ENCODE data around the gene PARD6B. TPM values are rescaled to one million over a fixed set of nuclear protein-coding genes. Genes with fewer than 3 reads are reported as not detected.

The PARD6B gene
- total and polyA plus RNA-seq, 2 of the 13 experiments (the other 11 are each of a cell fraction or from before 2014, with no cell fraction given), result 6.9 to 22.2 TPM

- DNase-seq (ENCODE audit: low spot score) (no peak), FAIRE-seq (no peak), ATAC-seq (no peak)
- no peak overlapping the region for H3K4me2 ChIP-seq (ENCODE audit: low read depth, low read length)
- H3K79me2 ChIP-seq (ENCODE audit: insufficient read depth, low read length), result no peaks in the 10 kb centered on the region
- POLR2A ChIA-PET, result no interaction called here
- no peak for TF ChIP-seq SMAD3 (CRISPR knock-in tag; IDR thresholded peaks at IDR 0.05)
- TF ChIP-seq STAT5B (CRISPR knock-in tag; IDR thresholded peaks at IDR 0.05), result no peak
- TF ChIP-seq ZNF781 (CRISPR knock-in tag; IDR thresholded peaks at IDR 0.05; ENCODE audit: borderline replicate concordance, not compliant biosample characterization), result no peak
- TF ChIP-seq ZNF253 (CRISPR knock-in tag; IDR thresholded peaks at IDR 0.05; ENCODE audit: borderline replicate concordance), result no peak
- TF ChIP-seq ZMYM3 (CRISPR knock-in tag; IDR thresholded peaks at IDR 0.05), result no peak
- no peak for TF ChIP-seq PLRG1 (conservative IDR thresholded peaks at IDR 0.05)
- TF ChIP-seq ZBTB42 (CRISPR knock-in tag; IDR thresholded peaks at IDR 0.05), result no peak
- TF ChIP-seq NFE2L2 (IDR thresholded peaks at IDR 0.05; ENCODE audit: low read length), result no peak
- no peak for TF ChIP-seq MATR3 (CRISPR knock-in tag; IDR thresholded peaks at IDR 0.05)
- no peaks in the 10 kb centered on the region for H4K20me1 ChIP-seq (ENCODE audit: insufficient read depth, low read length)
- no peak overlapping the region for H3K4me3 ChIP-seq (replicated peaks in 1 of 3; ENCODE audit: insufficient read depth in 1 of 3, low read depth in 2 of 3, low read length in 3 of 3)
- H2AFZ ChIP-seq (ENCODE audit: low read length), result no peak overlapping the region
- 0 out of 5 replicates have a peak, but pooled peaks cover 1 to 4% of the 10 kb centered on the region in 2 experiments for H3K27me3 ChIP-seq (ENCODE audit: control insufficient read depth in 1 of 2, insufficient read depth in 2 of 2, low read length in 2 of 2)
- CTCF ChIA-PET (ENCODE audit: low intra/inter-chr PET ratio, low total read pairs), result no interaction called here
- H3K9me3 ChIP-seq (ENCODE audit: low read length), result no peaks in the 10 kb centered on the region
- peaks cover 7% of the 10 kb centered on the region; the same call in 1 of the 2 replicates for H3K4me1 ChIP-seq (ENCODE audit: insufficient read depth, low read length)
- WGBS (ENCODE audit: low lambda C conversion rate), result 62% methylated on average over 3 of the region's 3 CpGs
- intact Hi-C loops (cut with micrococcal nuclease; ENCODE audit: unreplicated experiment) (no loop called here), in situ Hi-C loops (cut with HindIII; ENCODE audit: extremely low pct_ligation_motif_present, low pct_unique_long_range_greater_than_20kb) (no loop called here)
- H3K9ac ChIP-seq (ENCODE audit: insufficient read depth, low read depth, low read length), result no peak overlapping the region
- no peak overlapping the region for H3K27ac ChIP-seq (ENCODE audit: extremely low read length, insufficient read depth, low read length)
- H3K36me3 ChIP-seq (replicated peaks in 1 of 2; ENCODE audit: control insufficient read depth in 1 of 2, insufficient read depth in 2 of 2, low read length in 2 of 2), result no peaks in the 10 kb centered on the region
- BruUV-seq (replicated peaks), result no TSS peak
Observed at GRCh38 chr20:50774515-50774914, 43.1 kb downstream of the PARD6B start.

- Histone ChIP-seq H3K27me3 (ENCODE audit: control insufficient read depth in 1 of 2, insufficient read depth in 2 of 2, low read length in 2 of 2) (0 out of 5 replicates have a peak, but pooled peaks cover 0 to 1% of the 10 kb centered on the region in 2 experiments), H2AFZ (ENCODE audit: low read length) (no peak overlapping the region), H4K20me1 (ENCODE audit: insufficient read depth, low read length) (no peaks in the 10 kb centered on the region), H3K27ac (ENCODE audit: extremely low read length, insufficient read depth, low read length) (no peak overlapping the region), H3K36me3 (replicated peaks in 1 of 2; ENCODE audit: control insufficient read depth in 1 of 2, insufficient read depth in 2 of 2, low read length in 2 of 2) (no peaks in the 10 kb centered on the region), H3K4me1 (ENCODE audit: insufficient read depth, low read length) (no peaks in the 10 kb centered on the region; the same call in 1 of the 2 replicates), H3K9ac (ENCODE audit: insufficient read depth, low read depth, low read length) (no peak overlapping the region), H3K4me3 (replicated peaks in 1 of 3; ENCODE audit: insufficient read depth in 1 of 3, low read depth in 2 of 3, low read length in 3 of 3) (no peak overlapping the region), H3K4me2 (ENCODE audit: low read depth, low read length) (no peak overlapping the region), H3K9me3 (ENCODE audit: low read length) (no peaks in the 10 kb centered on the region), H3K79me2 (ENCODE audit: insufficient read depth, low read length) (no peaks in the 10 kb centered on the region)
- intact Hi-C loops (cut with micrococcal nuclease; ENCODE audit: unreplicated experiment) (no loop called here), in situ Hi-C loops (cut with HindIII; ENCODE audit: extremely low pct_ligation_motif_present, low pct_unique_long_range_greater_than_20kb) (loop anchor here (25.0 kb wide), 1 partner anchor 536 kb away; no protein-coding TSS in a partner anchor)
- TF ChIP-seq ZNF775 (CRISPR knock-in tag; IDR thresholded peaks at IDR 0.05; ENCODE audit: borderline replicate concordance) (no peak), MAFG (CRISPR knock-in tag; IDR thresholded peaks at IDR 0.05) (peak; percentile 45; the same call in 1 of the 2 replicates), MAFK (conservative IDR thresholded peaks at IDR 0.05 in 1 of 2, IDR thresholded peaks at IDR 0.05 in 1 of 2; ENCODE audit: low read length in 2 of 2) (peak; percentile 44 to 46; a peak in 1 of 4 replicates)
- no peak for DNase-seq (ENCODE audit: low spot score)
- peak; percentile 55 for ATAC-seq
- WGBS (ENCODE audit: low lambda C conversion rate), result 33% methylated on average over 8 of the region's 8 CpGs
- BruUV-seq (replicated peaks), result no TSS peak
- POLR2A ChIA-PET, result interaction anchor here (1.2 kb wide), 1 partner anchor 14 kb away, joined by 3 read pairs; no protein-coding TSS in a partner anchor
- FAIRE-seq, result no peak
- CTCF ChIA-PET (ENCODE audit: low intra/inter-chr PET ratio, low total read pairs), result no interaction called here
Observed at GRCh38 chr20:50776122-50776817, 44.9 kb downstream of the PARD6B start.

Data from HepG2 (cell line).